HepG2 (cell line): ENCODE data around the gene PPP1R13B. TPM values are rescaled to one million over a fixed set of nuclear protein-coding genes. Genes with fewer than 3 reads are reported as not detected.
A peak's percentile ranks its signal among the peaks of the same experiment; 100 is the strongest.

Experiments used
- AFF4 ChIP-seq: sonication (generic); formaldehyde crosslinking; IDR thresholded peaks from 2 replicates; pipeline ENCODE4 v1.4.0; 2020; ENCODE audit warnings: missing genetic modification reagents
- BCL6 ChIP-seq: IDR thresholded peaks from 2 replicates; pipeline ENCODE4 v1.6.1; 2016; ENCODE audit warnings: missing genetic modification reagents, missing compliant biosample characterization
- CBX5 ChIP-seq: sonication (generic); formaldehyde crosslinking; IDR thresholded peaks from 2 replicates; pipeline ENCODE4 v1.4.0; 2020; ENCODE audit warnings: missing genetic modification reagents, borderline replicate concordance
- DDIT3 ChIP-seq: sonication (generic); formaldehyde crosslinking; IDR thresholded peaks from 2 replicates; pipeline ENCODE4 v1.4.0; 2020; ENCODE audit warnings: mild to moderate bottlenecking, missing genetic modification reagents
- FOXO1 ChIP-seq: sonication (generic); formaldehyde crosslinking; IDR thresholded peaks from 2 replicates; pipeline ENCODE4 v1.4.0; 2020; ENCODE audit warnings: missing genetic modification reagents
- NCOR1 ChIP-seq: fragments of 200-600 bp; sonication (generic); IDR thresholded peaks from 2 replicates; pipeline ENCODE4 v1.7.0; 2017; ENCODE audit warnings: antibody characterized with exemption, low read length, borderline replicate concordance
- POLR2A ChIP-seq, 2 experiments: IDR thresholded peaks; 2 replicates each; pipeline ENCODE4 v1.6.1; 2011; ENCODE audit warnings: low read depth in 2 of 2, low read length in 2 of 2, mild to moderate bottlenecking in 1 of 2, moderate library complexity in 1 of 2; ENCODE audit not compliant: insufficient read depth in 1 of 2
- RELA ChIP-seq: sonication (generic); formaldehyde crosslinking; IDR thresholded peaks from 2 replicates; pipeline ENCODE4 v1.4.0; 2020; ENCODE audit warnings: missing genetic modification reagents
- SALL1 ChIP-seq: sonication (generic); formaldehyde crosslinking; IDR thresholded peaks from 2 replicates; pipeline ENCODE4 v1.8.0; 2022; ENCODE audit warnings: mild to moderate bottlenecking, missing genetic modification reagents
- SP2 ChIP-seq: sonication (generic); formaldehyde crosslinking; IDR thresholded peaks from 2 replicates; pipeline ENCODE4 v1.5.1; 2020; ENCODE audit warnings: mild to moderate bottlenecking, missing genetic modification reagents
- SP5 ChIP-seq: IDR thresholded peaks from 2 replicates; pipeline ENCODE4 v1.6.1; 2016; ENCODE audit warnings: low read depth, borderline replicate concordance
- SYNCRIP ChIP-seq: fragments of 200-400 bp; formaldehyde crosslinking; IDR thresholded peaks from 2 replicates; pipeline ENCODE4 v1.6.1; 2018; ENCODE audit warnings: mild to moderate bottlenecking, low read depth, low read length; ENCODE audit not compliant: insufficient read depth
- TCF7 ChIP-seq: sonication (generic); IDR thresholded peaks from 2 replicates; pipeline ENCODE4 v1.6.1; 2016; ENCODE audit warnings: antibody characterized with exemption, low read depth
- TRIM24 ChIP-seq: sonication (generic); formaldehyde crosslinking; IDR thresholded peaks from 2 replicates; pipeline ENCODE4 v1.8.0; 2022; ENCODE audit warnings: mild to moderate bottlenecking, missing genetic modification reagents
- U2AF2 ChIP-seq: fragments of 200-400 bp; formaldehyde crosslinking; IDR thresholded peaks from 2 replicates; pipeline ENCODE4 v1.6.1; 2017; ENCODE audit warnings: low read depth, mild to moderate bottlenecking, low read length
- ZGPAT ChIP-seq: IDR thresholded peaks from 2 replicates; pipeline ENCODE4 v1.6.1; 2016; ENCODE audit warnings: mild to moderate bottlenecking
- ZNF329 ChIP-seq: sonication (generic); formaldehyde crosslinking; IDR thresholded peaks from 2 replicates; pipeline ENCODE4 v1.9.0; 2021; ENCODE audit warnings: low read depth, mild to moderate bottlenecking, missing genetic modification reagents
- ZNF670 ChIP-seq: sonication (generic); formaldehyde crosslinking; IDR thresholded peaks from 2 replicates; pipeline ENCODE4 v1.8.0; 2022; ENCODE audit warnings: mild to moderate bottlenecking, missing genetic modification reagents, borderline replicate concordance
- ZNF737 ChIP-seq: sonication (generic); formaldehyde crosslinking; IDR thresholded peaks from 2 replicates; pipeline ENCODE4 v1.5.0; 2020; ENCODE audit warnings: missing genetic modification reagents, mild to moderate bottlenecking, borderline replicate concordance
- ZNF816 ChIP-seq: sonication (generic); formaldehyde crosslinking; IDR thresholded peaks from 2 replicates; pipeline ENCODE4 v1.8.0; 2022; ENCODE audit warnings: missing genetic modification reagents, mild to moderate bottlenecking, borderline replicate concordance
- ZNF850 ChIP-seq: sonication (generic); formaldehyde crosslinking; conservative IDR thresholded peaks from 2 replicates; pipeline ENCODE4 v1.9.0; 2021; ENCODE audit warnings: mild to moderate bottlenecking, missing genetic modification reagents
- ZSCAN21 ChIP-seq: sonication (generic); formaldehyde crosslinking; IDR thresholded peaks from 2 replicates; pipeline ENCODE4 v1.8.0; 2022; ENCODE audit warnings: mild to moderate bottlenecking, missing genetic modification reagents, moderate library complexity, borderline replicate concordance
- ZSCAN22 ChIP-seq: sonication (generic); formaldehyde crosslinking; IDR thresholded peaks from 2 replicates; pipeline ENCODE4 v1.4.0; 2020; ENCODE audit warnings: mild to moderate bottlenecking, missing genetic modification reagents
- polyA plus RNA-seq, 8 experiments: library from polyadenylated mRNA; depleted of rRNA in 3 of 8; stranded (reverse) in 7 of 8; unstranded in 1 of 8; fragments of >200 nt; fragmentation: Illumina TruSeq in 4 of 8; extraction: Trizol in 4 of 8; gene quantifications; 2 replicates each; pipeline versions ENCODE4 v1.2.1 to v1.2.3, GENCODE V29; 2011 to 2016; ENCODE audit warnings: low read depth in 4 of 8, missing spikeins in 1 of 8, mixed read lengths in 1 of 8; ENCODE audit not compliant: insufficient read depth in 1 of 8
- total RNA-seq, 5 experiments: library from RNA; depleted of rRNA; stranded (reverse); fragments of >200 nt; fragmentation: Illumina TruSeq; extraction: Trizol; gene quantifications; 2 replicates each; pipeline ENCODE4 v1.2.3, GENCODE V29; 2016; ENCODE audit warnings: low read depth in 1 of 5
- TF ChIP-seq, protein P1 (sequence below): sonication (generic); formaldehyde crosslinking; IDR thresholded peaks from 2 replicates; pipeline ENCODE4 v1.8.1; 2023; ENCODE audit warnings: mild to moderate bottlenecking, moderate library complexity, missing genetic modification reagents

Gene PPP1R13B
- total and polyA plus RNA-seq, 2 of the 13 experiments (the other 11 are each of a cell fraction or from before 2014, with no cell fraction given): 4.6 to 9.4 TPM

GRCh38 chr14:103879570-103880347 lies 32.4 kb upstream of the PPP1R13B start (continued):
- TF ChIP-seq ZSCAN22 (0 out of 2 replicates have a peak, but pooled peaks have one; percentile 15), TCF7 (no peak), ZSCAN21 (CRISPR knock-in tag) (no peak; the same call in 1 of the 2 replicates), ZNF737 (CRISPR knock-in tag) (no peak), TRIM24 (CRISPR knock-in tag) (no peak), ZNF816 (no peak), SYNCRIP (no peak), ZNF670 (CRISPR knock-in tag) (no peak), SP2 (CRISPR knock-in tag) (0 out of 2 replicates have a peak, but pooled peaks have one; percentile 10), ZGPAT (CRISPR knock-in tag) (peak; percentile 89), DDIT3 (CRISPR knock-in tag) (no peak), BCL6 (peak; percentile 74), SP5 (peak; percentile 98), AFF4 (no peak), NCOR1 (no peak; the same call in 1 of the 2 replicates), SALL1 (peak; percentile 89), CBX5 (CRISPR knock-in tag) (peak; percentile 94; the same call in 1 of the 2 replicates), U2AF2 (no peak), ZNF329 (CRISPR knock-in tag) (no peak), ZNF850 (CRISPR knock-in tag) (no peak), FOXO1 (peak; percentile 67), POLR2A (IDR thresholded peaks at IDR 0.05; ENCODE audit: insufficient read depth in 1 of 2, low read depth in 2 of 2, low read length in 2 of 2) (peak in 1 of 2 experiments; percentile 48; a peak in 2 of 4 replicates), RELA (CRISPR knock-in tag) (no peak)
- TF ChIP-seq, protein P1, sequence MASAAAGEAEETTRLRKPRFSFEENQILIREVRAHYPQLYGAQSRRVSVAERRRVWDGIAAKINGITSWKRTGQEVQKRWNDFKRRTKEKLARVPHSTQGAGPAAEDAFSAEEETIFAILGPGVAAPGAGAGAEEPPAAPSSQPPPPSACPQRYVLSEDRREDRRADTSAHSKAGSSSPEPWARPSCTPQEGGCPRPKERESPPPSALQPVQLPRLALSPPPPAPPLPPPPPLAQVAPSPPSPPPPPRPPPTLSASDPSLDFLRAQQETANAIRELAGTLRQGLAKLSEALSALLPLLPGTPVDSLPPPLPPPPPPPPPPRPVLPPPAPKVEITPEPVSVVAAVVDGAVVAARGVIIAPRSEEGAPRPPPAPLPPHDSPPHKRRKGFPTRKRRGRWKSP: no peak; the same call in none of the 2 replicates
